ENCODE measurements around the gene LEKR1.
"Not testable (repeated sequence)": the region's sequence is repeated elsewhere in the genome, so short reads cannot be mapped to it uniquely, and the experiment has no call there.

Gene LEKR1

DNA sequence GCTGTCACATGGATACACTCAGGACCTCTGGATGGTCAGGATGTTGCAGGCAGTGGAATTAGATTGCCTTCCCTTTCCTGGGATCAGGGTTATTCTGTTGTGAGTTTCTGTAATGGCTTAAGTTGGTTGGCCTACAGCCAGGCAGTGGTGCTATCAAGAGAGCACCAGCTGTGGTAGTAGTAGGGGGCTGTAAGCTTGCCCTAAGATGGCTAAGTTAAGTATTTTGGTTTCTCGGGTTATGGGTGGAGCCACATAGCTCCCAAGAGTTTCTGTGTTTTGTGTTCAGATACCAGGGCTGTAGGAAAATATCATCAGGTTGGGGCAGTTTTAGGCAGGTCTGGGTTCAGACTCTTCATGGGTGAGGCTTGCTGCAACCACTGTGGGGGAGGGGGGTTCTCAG is 59.6 kb downstream of the LEKR1 start:
- DNase-seq (ENCODE audit: extremely low read depth, low read depth) = no peak
- TF ChIP-seq, protein P1, sequence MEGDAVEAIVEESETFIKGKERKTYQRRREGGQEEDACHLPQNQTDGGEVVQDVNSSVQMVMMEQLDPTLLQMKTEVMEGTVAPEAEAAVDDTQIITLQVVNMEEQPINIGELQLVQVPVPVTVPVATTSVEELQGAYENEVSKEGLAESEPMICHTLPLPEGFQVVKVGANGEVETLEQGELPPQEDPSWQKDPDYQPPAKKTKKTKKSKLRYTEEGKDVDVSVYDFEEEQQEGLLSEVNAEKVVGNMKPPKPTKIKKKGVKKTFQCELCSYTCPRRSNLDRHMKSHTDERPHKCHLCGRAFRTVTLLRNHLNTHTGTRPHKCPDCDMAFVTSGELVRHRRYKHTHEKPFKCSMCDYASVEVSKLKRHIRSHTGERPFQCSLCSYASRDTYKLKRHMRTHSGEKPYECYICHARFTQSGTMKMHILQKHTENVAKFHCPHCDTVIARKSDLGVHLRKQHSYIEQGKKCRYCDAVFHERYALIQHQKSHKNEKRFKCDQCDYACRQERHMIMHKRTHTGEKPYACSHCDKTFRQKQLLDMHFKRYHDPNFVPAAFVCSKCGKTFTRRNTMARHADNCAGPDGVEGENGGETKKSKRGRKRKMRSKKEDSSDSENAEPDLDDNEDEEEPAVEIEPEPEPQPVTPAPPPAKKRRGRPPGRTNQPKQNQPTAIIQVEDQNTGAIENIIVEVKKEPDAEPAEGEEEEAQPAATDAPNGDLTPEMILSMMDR (IDR thresholded peaks at IDR 0.05; ENCODE audit: low read depth, low read length, missing control alignments) = no peak
- no peak overlapping the region for H3K4me3 ChIP-seq (replicated peaks; ENCODE audit: low read depth, low read length)

DNA sequence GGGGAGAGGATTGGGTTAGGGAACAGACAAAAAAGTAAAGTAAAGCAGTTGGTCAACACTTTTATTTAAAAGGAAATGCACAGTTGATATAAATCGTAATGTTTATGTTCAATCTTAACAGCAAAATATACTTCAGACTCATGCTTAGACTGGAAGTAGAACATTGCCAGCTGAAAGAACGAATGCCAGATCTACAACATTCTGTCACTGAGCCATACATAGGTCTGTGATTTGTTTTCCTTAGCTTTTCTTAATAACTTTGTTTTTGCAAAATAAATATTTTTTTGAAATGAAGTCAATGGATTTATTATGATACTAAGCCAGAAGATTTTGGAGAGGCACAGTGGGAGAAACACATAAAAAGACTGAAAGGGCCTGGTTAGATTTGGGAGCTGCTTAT is 62.0 kb downstream of the LEKR1 start:
- TF ChIP-seq, protein P1 (IDR thresholded peaks at IDR 0.05; ENCODE audit: low read depth, low read length, missing control alignments) = no peak
- DNase-seq (ENCODE audit: extremely low read depth, low read depth) = no peak
- no peak overlapping the region for H3K4me3 ChIP-seq (replicated peaks; ENCODE audit: low read depth, low read length)

DNA sequence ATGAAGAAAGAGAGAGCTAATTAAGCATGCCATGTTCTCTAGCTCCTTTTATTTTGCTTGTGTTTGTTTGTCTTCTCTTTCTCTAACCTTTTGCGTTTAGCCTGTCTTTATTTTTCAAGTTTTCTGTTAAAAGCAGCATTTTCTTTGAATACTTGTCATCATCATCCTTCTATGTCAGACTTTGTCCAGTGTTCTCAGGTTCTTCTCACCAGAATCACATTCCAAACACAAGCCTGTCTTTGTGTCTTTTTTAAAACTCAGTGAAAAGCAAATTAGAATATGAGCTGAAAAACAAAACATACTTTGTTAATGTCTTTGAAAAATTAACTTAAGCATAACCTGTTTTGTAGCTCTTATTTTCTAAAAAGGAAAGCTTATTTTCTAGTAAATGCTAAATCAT is 62.4 kb downstream of the LEKR1 start:
- TF ChIP-seq, protein P1 (IDR thresholded peaks at IDR 0.05; ENCODE audit: low read depth, low read length, missing control alignments) = no peak
- no peak overlapping the region for H3K4me3 ChIP-seq (replicated peaks; ENCODE audit: low read depth, low read length)
- no peak for DNase-seq (ENCODE audit: extremely low read depth, low read depth)

DNA sequence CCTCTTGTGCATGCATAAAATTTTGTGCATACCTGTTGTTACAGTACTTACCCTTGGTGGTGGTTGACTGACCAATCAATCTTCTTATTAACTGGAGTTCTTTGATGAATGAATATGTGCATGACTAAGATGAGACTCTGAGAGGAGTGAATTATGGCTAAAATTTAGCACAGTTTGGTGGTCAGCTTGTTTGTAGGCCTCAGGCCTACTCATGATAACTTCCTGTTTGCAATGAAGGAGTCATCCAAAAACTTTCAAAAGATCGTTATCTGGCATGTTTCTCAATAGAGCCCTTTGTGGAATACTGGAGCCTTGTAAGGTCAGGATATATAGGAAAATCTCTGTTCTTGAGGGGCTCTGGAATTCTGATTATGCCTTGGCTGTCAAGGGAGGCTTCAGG is 66.5 kb downstream of the LEKR1 start:
- TF ChIP-seq, protein P1 (IDR thresholded peaks at IDR 0.05; ENCODE audit: low read depth, low read length, missing control alignments) = no peak
- no peak overlapping the region for H3K4me3 ChIP-seq (replicated peaks; ENCODE audit: low read depth, low read length)
- DNase-seq (ENCODE audit: extremely low read depth, low read depth) = peak; percentile 12

DNA sequence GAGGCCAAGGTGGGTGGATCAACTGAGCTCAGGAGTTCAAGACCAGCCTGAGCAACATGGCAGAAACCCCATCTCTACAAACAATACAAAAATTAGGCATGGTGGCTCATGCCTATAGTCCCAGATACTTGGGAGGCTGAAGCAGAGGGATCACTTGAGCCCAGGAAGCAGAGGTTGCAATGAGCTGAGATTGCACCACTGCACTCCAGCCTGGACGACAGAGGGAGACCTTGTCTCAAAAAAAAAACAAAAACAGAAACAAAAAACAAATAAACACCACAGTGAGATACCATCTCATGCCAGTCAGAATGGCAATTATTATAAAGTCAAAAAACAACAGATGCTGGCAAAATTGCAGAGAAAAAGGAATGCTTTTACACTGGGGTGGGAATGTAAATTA is 69.2 kb downstream of the LEKR1 start:
- not testable (repeated sequence) for H3K4me3 ChIP-seq (replicated peaks; ENCODE audit: low read depth, low read length); DNase-seq (ENCODE audit: extremely low read depth, low read depth)

DNA sequence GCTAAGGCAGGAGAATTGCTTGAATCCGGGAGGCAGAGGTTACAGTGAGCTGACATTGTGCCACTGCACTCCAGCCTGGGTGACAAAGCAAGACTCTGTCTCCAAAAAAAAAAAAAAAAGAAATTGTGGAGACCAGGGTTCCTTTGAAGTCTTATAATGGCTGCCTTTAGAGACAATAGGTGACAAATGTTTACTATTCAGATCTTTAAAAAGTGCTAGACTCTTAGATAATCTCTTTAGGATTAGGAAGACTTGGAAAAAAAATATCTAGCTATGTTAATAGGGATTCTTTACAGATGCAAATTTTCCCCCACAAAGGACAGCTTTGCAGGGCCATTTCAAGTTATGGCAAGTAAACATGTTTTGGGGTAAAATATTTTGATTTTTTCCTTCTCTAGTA is 71.7 kb downstream of the LEKR1 start:
- not testable (repeated sequence) for DNase-seq (ENCODE audit: extremely low read depth, low read depth); H3K4me3 ChIP-seq (replicated peaks; ENCODE audit: low read depth, low read length)

DNA sequence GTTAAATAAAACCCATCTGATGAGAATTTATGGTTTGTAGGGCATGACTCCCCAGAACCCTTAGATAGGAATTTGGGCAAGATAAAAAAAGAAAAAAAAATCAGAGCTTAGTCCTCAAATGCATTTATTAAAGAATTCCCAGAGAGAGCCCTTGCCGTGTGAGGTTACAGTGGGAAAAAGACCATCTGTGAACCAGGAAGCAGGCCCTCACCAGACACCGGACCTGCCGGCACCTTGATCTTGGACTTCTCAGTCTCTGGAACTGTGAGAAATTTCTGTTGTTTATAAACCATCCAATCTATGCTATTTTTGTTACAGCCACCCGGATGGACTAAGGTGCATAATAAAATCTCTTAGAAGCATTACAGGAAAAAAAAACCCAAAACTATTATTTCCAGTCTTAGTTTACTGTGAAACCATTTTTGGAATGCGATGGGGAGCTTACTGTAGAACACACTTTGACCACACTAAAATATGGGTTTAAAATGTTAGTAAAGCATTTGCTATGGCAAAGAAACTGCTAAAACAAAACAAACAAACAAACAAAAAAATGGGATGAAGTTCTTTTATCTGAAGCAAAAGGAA is 72.2 kb downstream of the LEKR1 start:
- no peak overlapping the region for H3K4me3 ChIP-seq (replicated peaks; ENCODE audit: low read depth, low read length)
- TF ChIP-seq, protein P1 (IDR thresholded peaks at IDR 0.05; ENCODE audit: low read depth, low read length, missing control alignments) = no peak
- DNase-seq (ENCODE audit: extremely low read depth, low read depth) = no peak

DNA sequence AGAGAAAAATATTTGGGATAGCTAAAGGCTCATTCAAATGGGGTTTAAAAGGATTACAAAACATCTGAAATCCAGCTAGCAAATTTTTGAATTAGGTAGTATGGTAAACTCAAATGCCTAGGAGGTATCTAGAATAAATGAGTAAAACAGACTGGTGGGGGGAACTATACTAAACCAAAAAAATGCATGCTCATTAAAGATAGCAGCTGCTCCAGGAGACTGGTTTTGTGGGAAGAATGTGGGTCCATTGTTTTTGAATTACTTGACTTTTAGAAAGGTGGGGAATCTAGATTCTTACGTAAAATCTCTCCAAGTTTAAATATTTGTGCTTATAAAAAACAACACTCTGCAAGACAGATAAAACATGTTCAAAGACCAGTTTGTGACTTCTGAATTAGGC is 73.8 kb downstream of the LEKR1 start:
- TF ChIP-seq, protein P1 (IDR thresholded peaks at IDR 0.05; ENCODE audit: low read depth, low read length, missing control alignments) = no peak
- DNase-seq (ENCODE audit: extremely low read depth, low read depth) = no peak

More for the DNA sequence above, 73.8 kb downstream of the LEKR1 start:
- H3K4me3 ChIP-seq (replicated peaks; ENCODE audit: low read depth, low read length) = no peak overlapping the region

All from HFF-Myc (cell line).